ENCODE results near the gene MVB12B. TPM values are rescaled to one million over a fixed set of nuclear protein-coding genes. Genes with fewer than 3 reads are reported as not detected.

Gene MVB12B
- total RNA-seq, 4 donors from 2014 or later: 2.1 to 39.2 (median 22.2) TPM

GRCh38 chr9:126450668-126451205 is 124.1 kb downstream of the MVB12B start:
- intact Hi-C loops (cut with DNase I; ENCODE audit: low total_unique reads): no loop called here
- no peaks in the 10 kb centered on the region for H3K36me3 ChIP-seq

DNA sequence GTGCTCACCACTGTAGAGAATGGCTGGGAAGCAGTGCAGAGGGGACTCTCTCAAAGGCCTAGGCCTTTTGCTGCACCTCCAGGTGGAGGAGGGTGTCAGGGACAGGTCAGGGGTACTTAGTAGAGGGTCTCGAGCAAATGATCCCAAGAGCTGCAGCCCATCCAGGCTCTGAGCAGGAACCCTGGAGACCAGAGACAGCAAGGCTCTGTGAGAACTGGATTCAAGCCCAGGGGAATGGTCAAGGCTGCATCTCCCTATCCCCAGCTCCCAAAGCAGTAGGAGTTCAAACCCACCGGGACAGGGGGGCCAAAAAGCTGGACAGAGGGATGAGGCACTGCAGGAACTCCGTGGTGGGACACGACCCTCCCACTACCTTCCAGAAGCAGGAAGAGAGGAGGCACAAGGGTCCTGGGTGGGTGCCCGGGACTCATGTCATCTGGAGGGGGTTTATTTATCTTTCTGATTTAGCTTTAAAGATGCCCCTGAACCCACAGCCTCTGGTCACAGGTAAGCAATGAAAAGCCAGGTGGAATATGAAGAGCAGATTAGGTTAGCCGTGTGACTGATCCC is 124.8 kb downstream of the MVB12B start:
- H3K27ac ChIP-seq: no peak overlapping the region
- H3K36me3 ChIP-seq: no peaks in the 10 kb centered on the region
- TF ChIP-seq POLR2A (IDR thresholded peaks at IDR 0.05) (no peak), CTCF (IDR thresholded peaks at IDR 0.05) (no peak)
- DNase-seq: no peak
- H3K9me3 ChIP-seq: no peaks in the 10 kb centered on the region
- H3K4me3 ChIP-seq: no peak overlapping the region
- H3K4me1 ChIP-seq: no peaks in the 10 kb centered on the region
- H3K27me3 ChIP-seq: no peaks in the 10 kb centered on the region
- intact Hi-C loops (cut with DNase I; ENCODE audit: low total_unique reads): no loop called here

More at GRCh38 chr9:126450668-126451205, 124.1 kb downstream of the MVB12B start:
- no peaks in the 10 kb centered on the region for H3K9me3 ChIP-seq
- H3K27ac ChIP-seq: no peak overlapping the region
- TF ChIP-seq CTCF (IDR thresholded peaks at IDR 0.05) (no peak), POLR2A (IDR thresholded peaks at IDR 0.05) (no peak)
- H3K4me3 ChIP-seq: no peak overlapping the region
- H3K27me3 ChIP-seq: no peaks in the 10 kb centered on the region
- no peak for DNase-seq
- no peaks in the 10 kb centered on the region for H3K4me1 ChIP-seq

- TF ChIP-seq CTCF (IDR thresholded peaks at IDR 0.05) (no peak), POLR2A (IDR thresholded peaks at IDR 0.05) (no peak)
- Histone ChIP-seq H3K27ac (no peak overlapping the region), H3K4me3 (no peak overlapping the region), H3K4me1 (no peaks in the 10 kb centered on the region), H3K27me3 (no peaks in the 10 kb centered on the region), H3K36me3 (no peaks in the 10 kb centered on the region), H3K9me3 (no peaks in the 10 kb centered on the region)
- DNase-seq: no peak
- intact Hi-C loops (cut with DNase I; ENCODE audit: low total_unique reads): no loop called here
These were observed 125.5 kb downstream of the MVB12B start for GRCh38 chr9:126452106-126452505.

GRCh38 chr9:126453156-126453963 is 126.7 kb downstream of the MVB12B start:
- TF ChIP-seq POLR2A (IDR thresholded peaks at IDR 0.05) (no peak), CTCF (IDR thresholded peaks at IDR 0.05) (no peak)
- H3K4me3 ChIP-seq: no peak overlapping the region
- no peaks in the 10 kb centered on the region for H3K4me1 ChIP-seq
- no peak for DNase-seq
- intact Hi-C loops (cut with DNase I; ENCODE audit: low total_unique reads): no loop called here
- H3K27me3 ChIP-seq: no peaks in the 10 kb centered on the region
- no peak overlapping the region for H3K27ac ChIP-seq
- no peaks in the 10 kb centered on the region for H3K9me3 ChIP-seq
- H3K36me3 ChIP-seq: no peaks in the 10 kb centered on the region

DNA sequence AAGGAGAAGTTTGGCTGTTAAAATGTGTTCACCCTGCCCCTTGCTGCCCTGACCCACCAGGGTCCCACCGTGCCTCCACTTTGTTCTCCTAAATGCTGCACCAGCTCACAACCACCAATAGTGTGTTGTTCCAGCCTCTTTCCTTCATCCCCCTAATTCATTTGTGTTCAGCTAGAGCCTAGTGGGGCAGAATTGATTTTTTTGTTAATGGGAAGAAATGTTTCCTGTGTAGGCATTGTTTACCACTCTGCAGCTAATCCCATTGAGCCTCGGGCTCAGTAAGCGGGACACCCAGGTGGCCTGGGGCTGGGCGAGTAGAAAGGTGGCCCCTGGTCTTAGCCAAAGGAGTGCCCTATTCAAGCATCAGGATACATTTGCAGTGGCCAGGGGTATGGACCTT is 127.6 kb downstream of the MVB12B start:
- no peak for DNase-seq
- no peak overlapping the region for H3K4me3 ChIP-seq
- no peaks in the 10 kb centered on the region for H3K36me3 ChIP-seq
- no peaks in the 10 kb centered on the region for H3K9me3 ChIP-seq
- no peaks in the 10 kb centered on the region for H3K27me3 ChIP-seq
- TF ChIP-seq POLR2A (IDR thresholded peaks at IDR 0.05): no peak
- no peak for TF ChIP-seq CTCF (IDR thresholded peaks at IDR 0.05)
- no peaks in the 10 kb centered on the region for H3K4me1 ChIP-seq
- intact Hi-C loops (cut with DNase I; ENCODE audit: low total_unique reads): no loop called here
- no peak overlapping the region for H3K27ac ChIP-seq
